ENCODE results near the gene DAB1.
"Not testable (repeated sequence)": the region's sequence is repeated elsewhere in the genome, so short reads cannot be mapped to it uniquely, and the experiment has no call there.

DAB1 gene

GRCh38 chr1:57222801-57223200 lies 201.1 kb downstream of the DAB1 start:
- H3K9ac ChIP-seq, result no peak overlapping the region
- H3K27ac ChIP-seq, result no peak overlapping the region
- H4K20me1 ChIP-seq, result no peaks in the 10 kb centered on the region
- H3K4me2 ChIP-seq, result no peak overlapping the region
- no peaks in the 10 kb centered on the region for H3K36me3 ChIP-seq
- no peak overlapping the region for H3K4me3 ChIP-seq
- H3K9me3 ChIP-seq, result no peaks in the 10 kb centered on the region
- H3K4me1 ChIP-seq, result peaks cover 12% of the 10 kb centered on the region
- TF ChIP-seq Cebpa-rat (IDR thresholded peaks at IDR 0.05), result no peak
- no peaks in the 10 kb centered on the region for H3K27me3 ChIP-seq

- Histone ChIP-seq H3K4me2 (no peak overlapping the region), H3K9me3 (no peaks in the 10 kb centered on the region), H3K4me1 (peaks cover 12% of the 10 kb centered on the region), H3K36me3 (no peaks in the 10 kb centered on the region), H3K27ac (no peak overlapping the region), H3K27me3 (no peaks in the 10 kb centered on the region), H3K9ac (no peak overlapping the region), H4K20me1 (no peaks in the 10 kb centered on the region), H3K4me3 (no peak overlapping the region)
- TF ChIP-seq Cebpa-rat (IDR thresholded peaks at IDR 0.05), result no peak
Measured at GRCh38 chr1:57222307-57222706, 201.6 kb downstream of the DAB1 start.

GRCh38 chr1:57220905-57221304 lies 203.0 kb downstream of the DAB1 start:
- H3K27me3 ChIP-seq, H3K9ac ChIP-seq, H4K20me1 ChIP-seq, H3K4me3 ChIP-seq, H3K4me2 ChIP-seq, H3K27ac ChIP-seq, H3K36me3 ChIP-seq, H3K9me3 ChIP-seq: not testable (repeated sequence)
- H3K4me1 ChIP-seq, result peaks cover 12% of the 10 kb centered on the region

- no peak for TF ChIP-seq Cebpa-rat (IDR thresholded peaks at IDR 0.05)
- no peak overlapping the region for H3K27ac ChIP-seq
Measured at GRCh38 chr1:57218487-57219079, 205.3 kb downstream of the DAB1 start.

GRCh38 chr1:57217905-57218304 lies 206.0 kb downstream of the DAB1 start:
- no peak for TF ChIP-seq Cebpa-rat (IDR thresholded peaks at IDR 0.05)
- H4K20me1 ChIP-seq, result no peaks in the 10 kb centered on the region

More at GRCh38 chr1:57218487-57219079, 205.3 kb downstream of the DAB1 start:
- Histone ChIP-seq H3K9me3 (no peaks in the 10 kb centered on the region), H3K36me3 (no peaks in the 10 kb centered on the region), H3K9ac (no peak overlapping the region), H3K4me1 (peaks cover 15% of the 10 kb centered on the region), H3K27me3 (no peaks in the 10 kb centered on the region), H3K4me2 (no peak overlapping the region), H3K4me3 (no peak overlapping the region), H4K20me1 (no peaks in the 10 kb centered on the region)

GRCh38 chr1:57214951-57215575 lies 208.8 kb downstream of the DAB1 start:
- Histone ChIP-seq H3K9ac (no peak overlapping the region), H3K4me3 (no peak overlapping the region), H3K36me3 (no peaks in the 10 kb centered on the region), H3K27me3 (no peaks in the 10 kb centered on the region), H3K9me3 (no peaks in the 10 kb centered on the region), H3K27ac (no peak overlapping the region), H3K4me1 (peaks cover 20% of the 10 kb centered on the region), H3K4me2 (no peak overlapping the region), H4K20me1 (no peaks in the 10 kb centered on the region)
- TF ChIP-seq Cebpa-rat (IDR thresholded peaks at IDR 0.05), result no peak

More at GRCh38 chr1:57217905-57218304, 206.0 kb downstream of the DAB1 start:
- Histone ChIP-seq H3K4me2 (no peak overlapping the region), H3K9me3 (no peaks in the 10 kb centered on the region), H3K27me3 (no peaks in the 10 kb centered on the region), H3K27ac (no peak overlapping the region), H3K4me1 (peaks cover 15% of the 10 kb centered on the region), H3K9ac (no peak overlapping the region), H3K4me3 (no peak overlapping the region), H3K36me3 (no peaks in the 10 kb centered on the region)

- Histone ChIP-seq H3K27ac (no peak overlapping the region), H3K4me2 (peak overlapping the region; percentile 45), H3K4me3 (no peak overlapping the region), H3K9ac (no peak overlapping the region), H3K36me3 (no peaks in the 10 kb centered on the region), H3K4me1 (peaks cover 13% of the 10 kb centered on the region), H3K27me3 (no peaks in the 10 kb centered on the region), H3K9me3 (no peaks in the 10 kb centered on the region), H4K20me1 (no peaks in the 10 kb centered on the region)
- TF ChIP-seq Cebpa-rat (IDR thresholded peaks at IDR 0.05), result no peak
Measured at GRCh38 chr1:57210881-57211280, 213.0 kb downstream of the DAB1 start.

- TF ChIP-seq Cebpa-rat (IDR thresholded peaks at IDR 0.05), result no peak
- H3K9me3 ChIP-seq, result no peaks in the 10 kb centered on the region
- no peaks in the 10 kb centered on the region for H3K27me3 ChIP-seq
- H3K27ac ChIP-seq, result no peak overlapping the region
- no peaks in the 10 kb centered on the region for H3K36me3 ChIP-seq
- H3K4me1 ChIP-seq, result peaks cover 10% of the 10 kb centered on the region
- no peak overlapping the region for H3K4me3 ChIP-seq
- no peak overlapping the region for H3K4me2 ChIP-seq
- no peak overlapping the region for H3K9ac ChIP-seq
- H4K20me1 ChIP-seq, result no peaks in the 10 kb centered on the region
Measured at GRCh38 chr1:57209495-57209894, 214.4 kb downstream of the DAB1 start.

- no peaks in the 10 kb centered on the region for H3K9me3 ChIP-seq
- no peak overlapping the region for H3K9ac ChIP-seq
- H4K20me1 ChIP-seq, result no peaks in the 10 kb centered on the region
- TF ChIP-seq Cebpa-rat (IDR thresholded peaks at IDR 0.05), result no peak
- H3K27me3 ChIP-seq, result no peaks in the 10 kb centered on the region
- H3K4me3 ChIP-seq, result no peak overlapping the region
- no peak overlapping the region for H3K4me2 ChIP-seq
- H3K36me3 ChIP-seq, result no peaks in the 10 kb centered on the region
- H3K27ac ChIP-seq, result no peak overlapping the region
- peaks cover 10% of the 10 kb centered on the region for H3K4me1 ChIP-seq
Measured at GRCh38 chr1:57208741-57209302, 215.0 kb downstream of the DAB1 start.

GRCh38 chr1:57206038-57206437 lies 217.8 kb downstream of the DAB1 start:
- no peak for TF ChIP-seq Cebpa-rat (IDR thresholded peaks at IDR 0.05)
- Histone ChIP-seq H3K4me2 (no peak overlapping the region), H3K4me1 (peaks cover 5% of the 10 kb centered on the region), H3K4me3 (no peak overlapping the region), H3K36me3 (no peaks in the 10 kb centered on the region), H3K9ac (no peak overlapping the region), H3K27me3 (no peaks in the 10 kb centered on the region), H3K27ac (no peak overlapping the region), H4K20me1 (no peaks in the 10 kb centered on the region), H3K9me3 (no peaks in the 10 kb centered on the region)
